HG03520 (cell line): ENCODE data around the gene CREB3L4.

Source experiments
- ATAC-seq: cut with Tn5 transposase; IDR thresholded peaks from one replicate; pipeline ENCODE4 v1.9.1; 2021; ENCODE audit warnings: mild to moderate bottlenecking, moderate library complexity; ENCODE audit not compliant: unreplicated experiment

CREB3L4 gene

GRCh38 chr1:153936011-153936802 lies 31.5 kb upstream of the CREB3L4 start:
- ATAC-seq: no peak

- ATAC-seq: no peak
Measured at GRCh38 chr1:153937331-153937730, 30.4 kb upstream of the CREB3L4 start.

- ATAC-seq: no peak
Measured at GRCh38 chr1:153938996-153939395, 28.7 kb upstream of the CREB3L4 start.

- no peak for ATAC-seq
Measured at GRCh38 chr1:153939476-153939875, 28.2 kb upstream of the CREB3L4 start.

GRCh38 chr1:153940756-153941155 lies 26.9 kb upstream of the CREB3L4 start:
- ATAC-seq: no peak

GRCh38 chr1:153941826-153942725 lies 25.6 kb upstream of the CREB3L4 start:
- no peak for ATAC-seq

- ATAC-seq: no peak
Measured at GRCh38 chr1:153942766-153943549, 24.7 kb upstream of the CREB3L4 start.

- no peak for ATAC-seq
Measured at GRCh38 chr1:153944005-153944826, 23.5 kb upstream of the CREB3L4 start.

GRCh38 chr1:153944827-153945117 lies 22.9 kb upstream of the CREB3L4 start:
- ATAC-seq: no peak

GRCh38 chr1:153945131-153945794 lies 22.4 kb upstream of the CREB3L4 start:
- no peak for ATAC-seq

GRCh38 chr1:153945795-153946621 lies 21.7 kb upstream of the CREB3L4 start:
- peak; percentile 66 for ATAC-seq

- peak; percentile 48 for ATAC-seq
Measured at GRCh38 chr1:153946622-153947241, 21.0 kb upstream of the CREB3L4 start, which contains the start of gene DENND4B. Gene DENND4B, minus strand, starts transcription at chr1:153946718. Its CDS starts 2,344 bp downstream, at chr1:153944374.

GRCh38 chr1:153951183-153951582 lies 16.5 kb upstream of the CREB3L4 start:
- no peak for ATAC-seq

GRCh38 chr1:153951801-153952200 lies 15.9 kb upstream of the CREB3L4 start:
- ATAC-seq: no peak

- no peak for ATAC-seq
Measured at GRCh38 chr1:153953859-153954365, 13.8 kb upstream of the CREB3L4 start.

- no peak for ATAC-seq
Measured at GRCh38 chr1:153954826-153955225, 12.9 kb upstream of the CREB3L4 start.

- no peak for ATAC-seq
Measured at GRCh38 chr1:153956997-153957715, 10.5 kb upstream of the CREB3L4 start.

- no peak for ATAC-seq
Measured at GRCh38 chr1:153957744-153958110, 10.0 kb upstream of the CREB3L4 start.
